ENCODE results near the gene NOVA2. TPM values are rescaled to one million over a fixed set of nuclear protein-coding genes. Genes with fewer than 3 reads are reported as not detected.

Gene NOVA2
- total and polyA plus RNA-seq, 2 experiments from 2014 or later, result 0.08 TPM; not detected in 1

MicroRNAs within 50 kb of the gene (microRNA counts, 767-probe panel; counts per million panel counts)
- not detected for microRNA hsa-miR-769-3p
- not detected for microRNA hsa-miR-769-5p

Small RNAs within 50 kb of the gene (microRNA-seq; reads per million reads assigned to microRNA genes)
- gene MIR769, result 344 reads per million, percentile 70 among the genes with 10 or more reads in this experiment

Small RNAs within 50 kb of the gene (small RNA-seq; reads per million reads assigned to genes)
- gene MIR769, result 171 reads per million, percentile 98 among the genes with 10 or more reads in this experiment

Other genes starting within 250 kb of the NOVA2 start
- gene FBXO46, start 243.0 kb downstream of the NOVA2 start, total RNA-seq, result 4.6 and 7.5 TPM in 2 replicates
- 13.3 and 14.8 TPM in 2 replicates for gene FBXO46, start 243.0 kb downstream of the NOVA2 start, polyA plus RNA-seq
- not detected in 2 replicates for gene MEIOSIN, start 240.4 kb downstream of the NOVA2 start, total RNA-seq
- not detected in 2 replicates for gene MEIOSIN, start 240.4 kb downstream of the NOVA2 start, polyA plus RNA-seq
- gene SIX5, start 204.6 kb downstream of the NOVA2 start, total RNA-seq, result 12.1 and 17.0 TPM in 2 replicates
- gene SIX5, start 204.6 kb downstream of the NOVA2 start, polyA plus RNA-seq, result 12.6 and 15.6 TPM in 2 replicates
- 25.2 and 71.4 TPM in 2 replicates for gene DMPK, start 191.4 kb downstream of the NOVA2 start, total RNA-seq
- 46.0 and 60.7 TPM in 2 replicates for gene DMPK, start 191.4 kb downstream of the NOVA2 start, polyA plus RNA-seq
- 18.3 and 23.7 TPM in 2 replicates for gene DMWD, start 181.0 kb downstream of the NOVA2 start, total RNA-seq
- gene DMWD, start 181.0 kb downstream of the NOVA2 start, polyA plus RNA-seq, result 70.1 and 95.8 TPM in 2 replicates
- gene RSPH6A, start 158.6 kb downstream of the NOVA2 start, total RNA-seq, result 0.12 TPM in 1 of 2 replicates, not detected in the other
- gene RSPH6A, start 158.6 kb downstream of the NOVA2 start, polyA plus RNA-seq, result not detected in 2 replicates
- gene SYMPK, start 110.7 kb downstream of the NOVA2 start, total RNA-seq, result 33.8 and 41.6 TPM in 2 replicates
- gene SYMPK, start 110.7 kb downstream of the NOVA2 start, polyA plus RNA-seq, result 33.4 and 39.0 TPM in 2 replicates
- gene FOXA3, start 109.5 kb downstream of the NOVA2 start, total RNA-seq, result 14.5 and 14.6 TPM in 2 replicates
- gene FOXA3, start 109.5 kb downstream of the NOVA2 start, polyA plus RNA-seq, result 16.7 and 18.6 TPM in 2 replicates
- gene IRF2BP1, start 87.7 kb downstream of the NOVA2 start, total RNA-seq, result 23.8 and 25.2 TPM in 2 replicates
- 11.5 and 15.8 TPM in 2 replicates for gene IRF2BP1, start 87.7 kb downstream of the NOVA2 start, polyA plus RNA-seq
- 2.4 and 3.5 TPM in 2 replicates for gene MYPOP, start 71.3 kb downstream of the NOVA2 start, total RNA-seq
- gene MYPOP, start 71.3 kb downstream of the NOVA2 start, polyA plus RNA-seq, result 2.5 and 3.1 TPM in 2 replicates
- gene NANOS2, start 59.1 kb downstream of the NOVA2 start, total RNA-seq, result not detected in 2 replicates
- not detected in 2 replicates for gene NANOS2, start 59.1 kb downstream of the NOVA2 start, polyA plus RNA-seq
- gene CCDC61, start 21.6 kb upstream of the NOVA2 start, total RNA-seq, result 3.6 and 4.5 TPM in 2 replicates
- 7.3 and 9.8 TPM in 2 replicates for gene CCDC61, start 21.6 kb upstream of the NOVA2 start, polyA plus RNA-seq
- not detected in 2 replicates for gene PGLYRP1, start 49.2 kb upstream of the NOVA2 start, total RNA-seq
- gene PGLYRP1, start 49.2 kb upstream of the NOVA2 start, polyA plus RNA-seq, result not detected in 2 replicates
- 1.1 and 1.8 TPM in 2 replicates for gene IGFL4, start 67.1 kb upstream of the NOVA2 start, total RNA-seq
- gene IGFL4, start 67.1 kb upstream of the NOVA2 start, polyA plus RNA-seq, result 0.41 and 0.83 TPM in 2 replicates
- gene IGFL3, start 150.8 kb upstream of the NOVA2 start, total RNA-seq, result 2.1 and 2.6 TPM in 2 replicates
- gene IGFL3, start 150.8 kb upstream of the NOVA2 start, polyA plus RNA-seq, result 4.7 and 5.5 TPM in 2 replicates
- 12.9 and 15.2 TPM in 2 replicates for gene IGFL2, start 174.4 kb upstream of the NOVA2 start, total RNA-seq
- 17.2 and 22.9 TPM in 2 replicates for gene IGFL2, start 174.4 kb upstream of the NOVA2 start, polyA plus RNA-seq

Measured in hepatocyte (in vitro differentiated cells).